Measurements from ENCODE around the gene OR6C76.

DNA sequence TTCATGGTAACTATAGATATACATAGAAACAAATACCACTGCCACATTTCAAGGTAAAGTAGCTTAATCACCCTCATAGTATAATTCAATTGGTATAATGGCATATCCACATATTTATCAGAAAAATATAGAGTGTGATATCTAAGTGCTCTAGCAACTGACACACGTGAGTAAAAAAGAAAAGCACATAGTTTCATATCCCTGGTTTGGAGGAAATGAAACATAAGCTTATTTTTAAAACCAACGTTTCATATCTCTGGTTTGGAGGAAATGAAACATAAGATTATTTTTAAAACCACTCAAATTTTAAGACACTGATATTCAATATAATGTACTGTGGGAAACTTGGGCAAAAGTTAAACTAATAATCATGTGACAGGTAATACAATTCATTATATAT is 41.8 kb downstream of the OR6C76 start:
- no peak for TF ChIP-seq POLR2A (IDR thresholded peaks at IDR 0.05)
- no peak for TF ChIP-seq EP300 (IDR thresholded peaks at IDR 0.05)

All from tibial nerve (tissue), 3 donors.